SK-N-SH (cell line): Measurements from ENCODE around the gene ZNF764. TPM values are rescaled to one million over a fixed set of nuclear protein-coding genes. Genes with fewer than 3 reads are reported as not detected.

Experiments used
- CTCF ChIA-PET: fragments of 300-600, 350-600 bp; formaldehyde crosslinking; extraction: SDS; loops from one replicate; lab custom pipeline; 2021; lab: Yijun Ruan, JAX
- POLR2A ChIA-PET: fragments of 350-600 bp; sonication (Branson Sonifier 250); formaldehyde crosslinking; extraction: SDS; loops from one replicate; lab custom pipeline; 2020; ENCODE audit warnings: antibody characterized with exemption, inconsistent platforms; lab: Yijun Ruan, JAX
- DNase-seq: peaks from one replicate; pipeline ENCODE4 v3.0.0; 2012
- H2AFZ ChIP-seq: fragments of 200-600 bp; sonication (generic); 2 replicates; pipeline ENCODE4 v1.8.1; 2016; ENCODE audit warnings: antibody characterized with exemption, mild to moderate bottlenecking, low read depth
- H3F3A ChIP-seq: fragments of 200-600 bp; sonication (generic); replicated peaks from 2 replicates; pipeline ENCODE3; 2016; ENCODE audit warnings: antibody characterized with exemption, mild to moderate bottlenecking; ENCODE audit not compliant: insufficient read depth
- H3K27ac ChIP-seq, 2 experiments: fragments of 200-500 bp in 1 of 2; fragments of 200-600 bp in 1 of 2; sonication (Bioruptor generic) in 1 of 2; sonication (generic), shearing (Covaris generic) in 1 of 2; 2 replicates each; pipeline versions ENCODE4 v1.5.1 to v1.6.1; 2014 to 2016; ENCODE audit warnings: low read depth in 2 of 2, inconsistent platforms in 1 of 2, low read length in 1 of 2, mild to moderate bottlenecking in 1 of 2, mixed read lengths in 1 of 2
- H3K27me3 ChIP-seq: fragments of 200-600 bp; sonication (generic), shearing (Covaris generic); 2 replicates; pipeline ENCODE4 v1.6.1; 2016; ENCODE audit warnings: mixed run types; ENCODE audit not compliant: insufficient read depth
- H3K36me3 ChIP-seq, 2 experiments: fragments of 200-500 bp in 1 of 2; fragments of 200-600 bp in 1 of 2; sonication (Bioruptor generic) in 1 of 2; sonication (generic) in 1 of 2; replicated peaks in 1 of 2; 2 replicates each; pipeline versions ENCODE3 to v1.5.1; 2014 to 2016; ENCODE audit warnings: low read length in 1 of 2, mild to moderate bottlenecking in 1 of 2; ENCODE audit not compliant: insufficient read depth in 2 of 2, control insufficient read depth in 1 of 2
- H3K4me1 ChIP-seq, 2 experiments: fragments of 200-500 bp in 1 of 2; fragments of 200-600 bp in 1 of 2; sonication (Bioruptor generic) in 1 of 2; sonication (generic), shearing (Covaris generic) in 1 of 2; 2 replicates each; pipeline versions ENCODE4 v1.5.1 to v1.6.1; 2014 to 2016; ENCODE audit warnings: low read depth in 1 of 2, low read length in 1 of 2, mixed run types in 1 of 2; ENCODE audit not compliant: insufficient read depth in 2 of 2, control insufficient read depth in 1 of 2
- H3K4me2 ChIP-seq: fragments of 200-600 bp; sonication (generic), shearing (Covaris generic); 2 replicates; pipeline ENCODE4 v1.6.1; 2017; ENCODE audit warnings: mixed run types
- H3K4me3 ChIP-seq, 2 experiments: fragments of 200-500 bp in 1 of 2; fragments of 200-600 bp in 1 of 2; sonication (Bioruptor generic) in 1 of 2; sonication (generic), shearing (Covaris generic) in 1 of 2; 2 replicates each; pipeline versions ENCODE4 v1.5.1 to v1.8.1; 2014 to 2016; ENCODE audit warnings: low read depth in 2 of 2, inconsistent platforms in 1 of 2, low read length in 1 of 2, mild to moderate bottlenecking in 1 of 2, mixed read lengths in 1 of 2, moderate library complexity in 1 of 2
- H3K79me2 ChIP-seq: fragments of 200-600 bp; sonication (generic); 2 replicates; pipeline ENCODE4 v1.8.1; 2017; ENCODE audit warnings: mild to moderate bottlenecking; ENCODE audit not compliant: insufficient read depth
- H3K9ac ChIP-seq: fragments of 200-600 bp; sonication (generic); 2 replicates; pipeline ENCODE4 v1.6.1; 2017; ENCODE audit warnings: mixed run types
- H3K9me2 ChIP-seq: fragments of 200-600 bp; sonication (generic); 2 replicates; pipeline ENCODE4 v1.6.1; 2017; ENCODE audit warnings: mixed run types
- H3K9me3 ChIP-seq: fragments of 200-600 bp; sonication (generic); 2 replicates; pipeline ENCODE4 v1.6.1; 2017; ENCODE audit warnings: mixed run types, mild to moderate bottlenecking, moderate library complexity
- H4K20me1 ChIP-seq: fragments of 200-600 bp; sonication (generic); 2 replicates; pipeline ENCODE4 v1.6.1; 2017; ENCODE audit warnings: mild to moderate bottlenecking, mixed run types; ENCODE audit not compliant: insufficient read depth
- EP300 ChIP-seq, 2 experiments: IDR thresholded peaks; 2 replicates each; pipeline versions ENCODE4 v1.4.0 to v1.6.1; 2012; ENCODE audit warnings: borderline replicate concordance in 1 of 2, low read depth in 1 of 2, low read length in 1 of 2
- EZH2phosphoT487 ChIP-seq: fragments of 200-600 bp; sonication (generic); IDR thresholded peaks from 2 replicates; pipeline ENCODE4 v1.6.1; 2017; ENCODE audit warnings: low read depth, mixed run types, mild to moderate bottlenecking, antibody characterized with exemption, moderate library complexity, borderline replicate concordance
- GATA2 ChIP-seq: sonication (generic); formaldehyde crosslinking; IDR thresholded peaks from 2 replicates; pipeline ENCODE4 v1.5.0; 2020; ENCODE audit warnings: mild to moderate bottlenecking, missing genetic modification reagents
- MEF2A ChIP-seq: IDR thresholded peaks from 2 replicates; pipeline ENCODE4 v1.4.0; 2012; ENCODE audit warnings: low read depth, borderline replicate concordance
- RCOR1 ChIP-seq: fragments of 150-350 bp; IDR thresholded peaks from 2 replicates; pipeline ENCODE4 v1.6.1; 2017; ENCODE audit warnings: antibody characterized with exemption, low read length
- RFX5 ChIP-seq: IDR thresholded peaks from 2 replicates; pipeline ENCODE4 v1.6.1; 2012; ENCODE audit warnings: mild to moderate bottlenecking, improper control_type of control experiment, low read length
- SMC3 ChIP-seq: IDR thresholded peaks from 2 replicates; pipeline ENCODE4 v1.6.1; 2012; ENCODE audit warnings: low read depth, low read length, improper control_type of control experiment
- WGBS: methylation state at CpG from one replicate; pipeline ENCODE4 v1.1.6; 2017; ENCODE audit warnings: low lambda C conversion rate; 5-methylcytosine and 5-hydroxymethylcytosine counted together
- polyA plus RNA-seq, 3 experiments: library from polyadenylated mRNA; depleted of rRNA; stranded (reverse); fragments of >200 nt; gene quantifications; 2 replicates each; pipeline ENCODE4 v1.2.3, GENCODE V29; 2012
- TF ChIP-seq, protein P1 (sequence below): fragments of 150-350 bp; IDR thresholded peaks from 2 replicates; pipeline ENCODE4 v1.6.1; 2017; ENCODE audit warnings: antibody characterized with exemption, low read length, low read depth, borderline replicate concordance
- TF ChIP-seq, protein P2 (sequence below): IDR thresholded peaks from 2 replicates; pipeline ENCODE4 v1.4.0; 2012; ENCODE audit warnings: low read depth
- TF ChIP-seq, protein P3 (sequence below): IDR thresholded peaks from 2 replicates; pipeline ENCODE4; 2012

Gene ZNF764
- polyA plus RNA-seq, 1 of the 3 experiments (the other 2 are of a cell fraction), result 2.8 TPM

DNA sequence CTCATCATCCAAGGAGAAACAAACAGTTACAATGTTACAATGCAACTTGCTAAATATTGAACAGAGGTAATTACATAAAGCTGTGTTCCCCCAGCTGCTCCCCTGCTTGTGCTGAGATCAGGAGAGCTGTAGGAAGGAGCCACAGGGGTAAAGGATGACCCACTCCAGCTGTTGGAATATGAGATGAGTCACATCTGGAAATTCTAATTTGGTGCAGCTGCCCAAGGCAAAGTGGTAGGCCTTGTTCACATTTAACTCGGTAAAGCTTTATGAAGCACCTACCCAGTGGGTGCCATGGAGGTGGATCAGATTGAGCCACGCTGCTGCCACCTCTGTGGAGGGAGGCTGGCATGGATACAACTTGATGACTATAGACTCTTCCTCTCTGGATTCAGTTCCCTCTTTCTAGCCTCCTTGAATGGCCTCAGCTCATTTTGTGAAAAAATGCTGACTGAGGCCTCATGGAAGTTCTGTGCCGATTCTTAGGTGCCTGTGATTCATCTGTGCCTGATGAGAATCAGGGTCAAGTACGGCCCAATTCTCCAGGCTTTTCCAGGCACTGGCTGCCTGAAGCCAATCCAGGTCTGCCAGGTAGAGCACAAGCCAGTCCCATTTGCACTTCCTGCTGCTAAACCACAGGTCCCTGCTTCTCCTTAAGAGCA lies 44.6 kb upstream of the ZNF764 start:
- Histone ChIP-seq H3K4me3 (no peak overlapping the region), H2AFZ (no peak overlapping the region), H3K9me3 (no peaks in the 10 kb centered on the region), H4K20me1 (no peaks in the 10 kb centered on the region), H3K27ac (no peak overlapping the region), H3K79me2 (peaks cover 5% of the 10 kb centered on the region; the same call in 1 of the 2 replicates), H3K9ac (no peak overlapping the region), H3F3A (peaks cover 4% of the 10 kb centered on the region), H3K27me3 (no peaks in the 10 kb centered on the region), H3K36me3 (peaks cover 22 to 25% of the 10 kb centered on the region in 2 experiments), H3K4me1 (no peaks in the 10 kb centered on the region), H3K9me2 (no peaks in the 10 kb centered on the region), H3K4me2 (no peak overlapping the region)
- no peak for TF ChIP-seq RCOR1
- no peak for TF ChIP-seq SMC3
- ChIA-PET POLR2A (interaction anchor here (1.4 kb wide), 1 partner anchor 8 kb away, joined by 4 read pairs; the partner anchor contains the start of gene ZNF689), CTCF (interaction anchor here (0.7 to 1.1 kb wide), 3 partner anchors 26 to 153 kb away, joined by 3 read pairs; no protein-coding TSS in a partner anchor)
- DNase-seq, result no peak
- WGBS, result 81% methylated on average over 2 of the region's 4 CpGs

DNA sequence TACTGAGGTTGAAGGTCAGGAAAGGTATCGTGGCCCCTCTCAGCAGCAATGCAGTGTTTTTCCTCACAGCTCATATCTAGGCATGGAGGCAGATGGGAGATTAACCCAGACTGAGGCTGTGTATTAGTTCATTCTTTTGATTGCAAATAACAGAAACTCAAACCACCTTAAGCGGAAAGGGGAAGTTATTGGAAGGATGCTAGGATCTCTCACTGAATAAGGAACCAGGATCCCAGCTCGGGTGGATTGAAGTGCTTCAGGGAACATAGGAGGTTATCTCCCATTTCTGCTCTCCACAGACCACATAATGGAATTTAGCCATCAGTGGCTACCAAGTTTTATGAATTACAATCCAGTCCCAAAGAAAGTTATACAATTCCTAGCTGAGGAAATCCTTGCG lies 43.8 kb upstream of the ZNF764 start:
- Histone ChIP-seq H3K79me2 (no peaks in the 10 kb centered on the region), H2AFZ (no peak overlapping the region), H3K4me3 (no peak overlapping the region), H3K36me3 (peaks cover 21 to 22% of the 10 kb centered on the region in 2 experiments), H4K20me1 (no peaks in the 10 kb centered on the region), H3K4me1 (no peaks in the 10 kb centered on the region), H3K27me3 (no peaks in the 10 kb centered on the region), H3K9me3 (no peaks in the 10 kb centered on the region), H3F3A (peaks cover 4% of the 10 kb centered on the region), H3K9me2 (no peaks in the 10 kb centered on the region), H3K4me2 (no peak overlapping the region), H3K27ac (no peak overlapping the region), H3K9ac (no peak overlapping the region)
- POLR2A ChIA-PET, result interaction anchor here (1.4 kb wide), 1 partner anchor 8 kb away, joined by 4 read pairs; the partner anchor contains the start of gene ZNF689
- TF ChIP-seq, protein P1, sequence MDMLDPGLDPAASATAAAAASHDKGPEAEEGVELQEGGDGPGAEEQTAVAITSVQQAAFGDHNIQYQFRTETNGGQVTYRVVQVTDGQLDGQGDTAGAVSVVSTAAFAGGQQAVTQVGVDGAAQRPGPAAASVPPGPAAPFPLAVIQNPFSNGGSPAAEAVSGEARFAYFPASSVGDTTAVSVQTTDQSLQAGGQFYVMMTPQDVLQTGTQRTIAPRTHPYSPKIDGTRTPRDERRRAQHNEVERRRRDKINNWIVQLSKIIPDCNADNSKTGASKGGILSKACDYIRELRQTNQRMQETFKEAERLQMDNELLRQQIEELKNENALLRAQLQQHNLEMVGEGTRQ, result no peak
- TF ChIP-seq EP300 (IDR thresholded peaks at IDR 0.05; ENCODE audit: borderline replicate concordance in 1 of 2, low read depth in 1 of 2, low read length in 1 of 2) (no peak), GATA2 (CRISPR knock-in tag) (no peak), MEF2A (no peak), SMC3 (no peak), EZH2phosphoT487 (no peak), RFX5 (no peak)
- TF ChIP-seq, protein P2, sequence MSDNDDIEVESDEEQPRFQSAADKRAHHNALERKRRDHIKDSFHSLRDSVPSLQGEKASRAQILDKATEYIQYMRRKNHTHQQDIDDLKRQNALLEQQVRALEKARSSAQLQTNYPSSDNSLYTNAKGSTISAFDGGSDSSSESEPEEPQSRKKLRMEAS, result no peak
- TF ChIP-seq, protein P3, sequence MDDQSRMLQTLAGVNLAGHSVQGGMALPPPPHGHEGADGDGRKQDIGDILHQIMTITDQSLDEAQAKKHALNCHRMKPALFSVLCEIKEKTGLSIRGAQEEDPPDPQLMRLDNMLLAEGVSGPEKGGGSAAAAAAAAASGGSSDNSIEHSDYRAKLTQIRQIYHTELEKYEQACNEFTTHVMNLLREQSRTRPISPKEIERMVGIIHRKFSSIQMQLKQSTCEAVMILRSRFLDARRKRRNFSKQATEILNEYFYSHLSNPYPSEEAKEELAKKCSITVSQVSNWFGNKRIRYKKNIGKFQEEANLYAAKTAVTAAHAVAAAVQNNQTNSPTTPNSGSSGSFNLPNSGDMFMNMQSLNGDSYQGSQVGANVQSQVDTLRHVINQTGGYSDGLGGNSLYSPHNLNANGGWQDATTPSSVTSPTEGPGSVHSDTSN, result no peak
- 95% methylated on average over 4 of the region's 4 CpGs for WGBS
- CTCF ChIA-PET, result interaction anchor here (0.6 to 1.7 kb wide), 5 partner anchors 14 to 152 kb away, joined by 3 to 4 read pairs (median 3); no protein-coding TSS in a partner anchor
- DNase-seq, result no peak
